Tibial artery (tissue), 4 donors: ENCODE data around the gene HDAC3.

Experiments
- DNase-seq, 2 donors: peaks; one replicate each; pipeline ENCODE4 v3.0.0-alpha.2; 2019
- H3K27ac ChIP-seq, 2 donors: fragments of 200-600 bp; sonication (generic) in 1 of 2; 1 replicate in 1 of 2; 2 replicates in 1 of 2; pipeline ENCODE4 v1.5.1; 2018 to 2019; ENCODE audit warnings: mild to moderate bottlenecking in 1 of 2
- H3K27me3 ChIP-seq, 2 donors: fragments of 200-600 bp; sonication (generic) in 1 of 2; one replicate each; pipeline versions ENCODE4 v1.5.1 to v1.6.0; 2016 to 2019
- H3K36me3 ChIP-seq, 3 donors: fragments of 200-600 bp; sonication (generic) in 2 of 3; one replicate each; pipeline ENCODE4 v1.5.1; 2016 to 2019; ENCODE audit warnings: mild to moderate bottlenecking in 2 of 3
- H3K4me1 ChIP-seq, 4 donors: fragments of 200-600 bp; sonication (generic) in 2 of 4; 1 replicate in 3 of 4; 2 replicates in 1 of 4; pipeline ENCODE4 v1.5.1; 2016 to 2019
- H3K4me3 ChIP-seq, 2 donors: fragments of 200-600 bp; sonication (generic) in 1 of 2; 1 replicate in 1 of 2; 2 replicates in 1 of 2; pipeline ENCODE4 v1.5.1; 2018 to 2019; ENCODE audit warnings: mild to moderate bottlenecking in 2 of 2
- H3K9me3 ChIP-seq, 3 donors: fragments of 200-600 bp; sonication (generic) in 1 of 3; one replicate each; pipeline ENCODE4 v1.5.1; 2016 to 2019
- intact Hi-C: fragments of 100-400 bp; cut with DNase I; formaldehyde crosslinking; loops from one replicate; pipeline ENCODE4 v1.15.0; 2023; ENCODE audit warnings: low total_unique reads
- TF ChIP-seq, protein P1 (sequence below), 2 experiments: fragments of 200-600 bp in 1 of 2; fragments of 450-650 bp in 1 of 2; IDR thresholded peaks; one replicate each; pipeline ENCODE4 v1.5.1; 2017 to 2019; ENCODE audit warnings: antibody characterized with exemption in 2 of 2, mild to moderate bottlenecking in 1 of 2, moderate library complexity in 1 of 2

Gene HDAC3

GRCh38 chr5:141636413-141637122 is at the start of gene HDAC3, which contains the start of gene RELL2:
Gene HDAC3 (minus strand): TSS chr5:141636849. CDS start chr5:141636790, 59 bp downstream.
Gene RELL2 (plus strand): TSS chr5:141636997. CDS start chr5:141638226, 1,229 bp downstream.
- intact Hi-C loops, result no loop called here
- TF ChIP-seq, protein P1, sequence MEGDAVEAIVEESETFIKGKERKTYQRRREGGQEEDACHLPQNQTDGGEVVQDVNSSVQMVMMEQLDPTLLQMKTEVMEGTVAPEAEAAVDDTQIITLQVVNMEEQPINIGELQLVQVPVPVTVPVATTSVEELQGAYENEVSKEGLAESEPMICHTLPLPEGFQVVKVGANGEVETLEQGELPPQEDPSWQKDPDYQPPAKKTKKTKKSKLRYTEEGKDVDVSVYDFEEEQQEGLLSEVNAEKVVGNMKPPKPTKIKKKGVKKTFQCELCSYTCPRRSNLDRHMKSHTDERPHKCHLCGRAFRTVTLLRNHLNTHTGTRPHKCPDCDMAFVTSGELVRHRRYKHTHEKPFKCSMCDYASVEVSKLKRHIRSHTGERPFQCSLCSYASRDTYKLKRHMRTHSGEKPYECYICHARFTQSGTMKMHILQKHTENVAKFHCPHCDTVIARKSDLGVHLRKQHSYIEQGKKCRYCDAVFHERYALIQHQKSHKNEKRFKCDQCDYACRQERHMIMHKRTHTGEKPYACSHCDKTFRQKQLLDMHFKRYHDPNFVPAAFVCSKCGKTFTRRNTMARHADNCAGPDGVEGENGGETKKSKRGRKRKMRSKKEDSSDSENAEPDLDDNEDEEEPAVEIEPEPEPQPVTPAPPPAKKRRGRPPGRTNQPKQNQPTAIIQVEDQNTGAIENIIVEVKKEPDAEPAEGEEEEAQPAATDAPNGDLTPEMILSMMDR (IDR thresholded peaks at IDR 0.05), result no peak
- peak within 1 kb of the TSS; percentile 77 to 83 for H3K27ac ChIP-seq
- H3K4me1 ChIP-seq, result peaks cover 0 to 40% (median 29%) of the 10 kb centered on the region in 4 donors
- peaks cover 0 to 5% of the 10 kb centered on the region in 2 donors for H3K27me3 ChIP-seq
- H3K9me3 ChIP-seq, result no peaks in the 10 kb centered on the region
- H3K36me3 ChIP-seq, result peaks cover 0 to 13% (median 7%) of the 10 kb centered on the region in 3 donors
- H3K4me3 ChIP-seq, result peak within 1 kb of the TSS; percentile 84 to 93
- peak; percentile 91 to 96 for DNase-seq

- H3K4me3 ChIP-seq, result no peak overlapping the region
- no peaks in the 10 kb centered on the region for H3K9me3 ChIP-seq
- H3K27me3 ChIP-seq, result peaks cover 0 to 10% of the 10 kb centered on the region in 2 donors
- TF ChIP-seq, protein P1 (IDR thresholded peaks at IDR 0.05), result no peak
- no peaks in the 10 kb centered on the region for H3K36me3 ChIP-seq
- peaks cover 0 to 21% (median 18%) of the 10 kb centered on the region in 4 donors for H3K4me1 ChIP-seq
- no peak overlapping the region for H3K27ac ChIP-seq
- intact Hi-C loops, result no loop called here
- DNase-seq, result no peak
These were observed 48.9 kb upstream of the HDAC3 start for GRCh38 chr5:141685591-141685990.

DNA sequence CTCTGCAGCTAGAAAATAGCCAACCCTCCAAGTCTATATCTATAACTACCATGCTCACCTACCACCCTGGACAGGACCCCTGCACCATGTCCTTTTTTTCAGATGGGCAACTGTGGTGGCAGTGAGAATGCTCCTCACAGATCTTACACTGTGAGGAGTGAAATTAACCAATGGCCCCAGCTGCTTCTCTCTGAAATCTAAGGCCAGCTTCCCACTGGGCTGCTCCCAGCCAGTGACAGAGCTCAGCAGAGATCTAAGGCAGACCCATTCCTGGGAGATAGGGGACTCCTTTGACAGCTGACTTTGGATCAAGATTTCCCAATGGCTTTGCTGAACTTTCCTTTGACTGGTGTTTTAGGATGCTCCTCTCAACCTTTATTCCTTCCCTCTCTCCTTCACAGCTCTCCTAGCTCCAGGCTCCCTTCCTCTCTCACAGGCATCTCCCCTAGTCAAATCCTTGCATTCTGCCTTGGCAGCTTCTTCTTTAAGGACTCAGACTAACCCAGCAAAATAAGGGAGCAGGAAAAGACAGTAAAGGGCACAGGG is 47.0 kb upstream of the HDAC3 start:
- Histone ChIP-seq H3K9me3 (no peaks in the 10 kb centered on the region), H3K27me3 (no peaks in the 10 kb centered on the region), H3K27ac (no peak overlapping the region), H3K36me3 (no peaks in the 10 kb centered on the region), H3K4me3 (no peak overlapping the region), H3K4me1 (peaks cover 0 to 31% (median 21%) of the 10 kb centered on the region in 4 donors)
- DNase-seq, result no peak
- TF ChIP-seq, protein P1 (IDR thresholded peaks at IDR 0.05), result no peak
- intact Hi-C loops, result no loop called here

GRCh38 chr5:141681695-141682641 is 45.3 kb upstream of the HDAC3 start, which contains the start of gene ARAP3:
Gene ARAP3 (minus strand): TSS chr5:141682230. CDS start chr5:141680486, 1,744 bp downstream.
- Histone ChIP-seq H3K9me3 (no peaks in the 10 kb centered on the region), H3K36me3 (no peaks in the 10 kb centered on the region), H3K4me1 (peaks cover 0 to 31% (median 21%) of the 10 kb centered on the region in 4 donors), H3K4me3 (peak within 1 kb of the TSS; percentile 53 to 72), H3K27me3 (no peaks in the 10 kb centered on the region), H3K27ac (peak within 1 kb of the TSS; percentile 78 to 90)
- peak; percentile 79 to 93 for DNase-seq
- intact Hi-C loops, result no loop called here
- TF ChIP-seq, protein P1 (IDR thresholded peaks at IDR 0.05), result no peak

DNA sequence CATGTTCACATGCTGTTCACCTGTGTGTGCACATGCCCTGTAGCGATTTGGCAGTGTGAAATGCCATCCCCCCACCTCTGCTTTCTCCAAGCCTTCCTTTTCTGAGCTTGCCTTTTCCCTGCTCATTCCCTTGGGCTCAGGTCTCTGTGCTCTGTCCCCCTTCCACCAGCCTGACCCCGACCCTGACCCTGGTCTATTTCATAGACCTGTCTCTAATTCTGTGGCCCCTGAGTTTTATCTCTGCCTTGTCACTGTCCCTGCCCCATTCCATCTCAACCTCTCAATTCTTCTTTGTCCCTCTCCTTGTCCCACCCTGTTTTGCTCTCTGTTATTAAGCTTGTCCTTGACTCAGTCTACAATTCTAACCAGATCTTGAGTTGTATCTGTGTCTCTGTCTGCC is 44.6 kb upstream of the HDAC3 start:
- Histone ChIP-seq H3K27ac (peak overlapping the region; percentile 78 to 90), H3K9me3 (no peaks in the 10 kb centered on the region), H3K36me3 (no peaks in the 10 kb centered on the region), H3K27me3 (no peaks in the 10 kb centered on the region), H3K4me3 (peak overlapping the region; percentile 53 to 72), H3K4me1 (peaks cover 0 to 31% (median 21%) of the 10 kb centered on the region in 4 donors)
- no peak for DNase-seq
- TF ChIP-seq, protein P1 (IDR thresholded peaks at IDR 0.05), result no peak
- intact Hi-C loops, result no loop called here
